B cell (primary cell): Measurements from ENCODE around the gene ASTN1. TPM values are rescaled to one million over a fixed set of nuclear protein-coding genes. Genes with fewer than 3 reads are reported as not detected.

Source experiments
- ATAC-seq: fragments of 200-7000 bp; cut with Tn5 transposase; one replicate; pipeline ENCODE4 v1.10.0; 2021; ENCODE audit warnings: low read depth, mild to moderate bottlenecking, moderate number of reproducible peaks, moderate library complexity
- CTCF ChIA-PET: fragments of 350-600 bp; sonication (Branson Sonifier 250); formaldehyde crosslinking; loops from one replicate; lab custom pipeline; 2021; ENCODE audit warnings: antibody characterized with exemption, inconsistent platforms; lab: Charles Lee
- POLR2A ChIA-PET: fragments of 350-600 bp; sonication (Branson Sonifier 250); formaldehyde crosslinking; loops from one replicate; lab custom pipeline; 2021; ENCODE audit warnings: antibody characterized with exemption; lab: Charles Lee
- DNase-seq: peaks from one replicate; pipeline ENCODE4 v3.0.0; 2013
- H2AFZ ChIP-seq: 2 replicates; pipeline ENCODE4 v1.6.1; 2012; ENCODE audit warnings: mild to moderate bottlenecking, low read depth, low read length; ENCODE audit not compliant: insufficient read depth, poor library complexity, severe bottlenecking
- H3K27ac ChIP-seq, 2 donors: 1 replicate in 1 of 2; 2 replicates in 1 of 2; pipeline ENCODE4 v1.5.1; 2012 to 2013; ENCODE audit warnings: low read length in 2 of 2, mild to moderate bottlenecking in 2 of 2, moderate library complexity in 1 of 2
- H3K27me3 ChIP-seq, 4 experiments: fragments of 200-600 bp in 1 of 4; sonication (generic) in 1 of 4; replicated peaks in 1 of 4; 1 replicate in 2 of 4; 2 replicates in 2 of 4; pipeline versions ENCODE4 v1.6.1 to v1.7.0; 2013 to 2016; ENCODE audit warnings: low read length in 3 of 4, mild to moderate bottlenecking in 2 of 4, mixed read lengths in 1 of 4, moderate library complexity in 1 of 4; ENCODE audit not compliant: insufficient read depth in 4 of 4, control insufficient read depth in 3 of 4; ENCODE audit errors: control extremely low read depth in 1 of 4
- H3K36me3 ChIP-seq, 2 experiments: replicated peaks in 1 of 2; 1 replicate in 1 of 2; 2 replicates in 1 of 2; pipeline versions ENCODE4 v1.6.1 to v1.7.1; 2013; ENCODE audit warnings: low read length in 1 of 2; ENCODE audit not compliant: insufficient read depth in 2 of 2, control insufficient read depth in 1 of 2; ENCODE audit errors: control extremely low read depth in 1 of 2, extremely low read depth in 1 of 2
- H3K4me1 ChIP-seq, 2 donors: fragments of 200-600 bp in 1 of 2; sonication (generic) in 1 of 2; 1 replicate in 1 of 2; 2 replicates in 1 of 2; pipeline versions ENCODE4 v1.5.1 to v1.6.1; 2013 to 2017; ENCODE audit warnings: low read length in 2 of 2; ENCODE audit not compliant: control insufficient read depth in 2 of 2, insufficient read depth in 2 of 2
- H3K4me2 ChIP-seq: replicated peaks from 2 replicates; pipeline ENCODE3; 2012; ENCODE audit warnings: mild to moderate bottlenecking, low read depth, low read length; ENCODE audit not compliant: poor library complexity, severe bottlenecking
- H3K4me3 ChIP-seq, 5 experiments: fragments of 200-600 bp in 1 of 5; sonication (generic) in 1 of 5; 1 replicate in 3 of 5; 2 replicates in 2 of 5; pipeline versions ENCODE4 v1.5.1 to v1.7.0; 2011 to 2016; ENCODE audit warnings: low read length in 4 of 5, mild to moderate bottlenecking in 4 of 5, low read depth in 2 of 5, control low read depth in 1 of 5, moderate library complexity in 1 of 5; ENCODE audit not compliant: insufficient read depth in 1 of 5; ENCODE audit errors: control extremely low read depth in 1 of 5, extremely low read depth in 1 of 5
- H3K79me2 ChIP-seq: fragments of 200-600 bp; sonication (generic); one replicate; pipeline ENCODE4 v1.6.0; 2016; ENCODE audit warnings: low read length; ENCODE audit not compliant: control insufficient read depth, insufficient read depth
- H3K9ac ChIP-seq: fragments of 200-600 bp; sonication (generic); 2 replicates; pipeline ENCODE4 v1.6.1; 2017; ENCODE audit warnings: mild to moderate bottlenecking, low read length, moderate library complexity
- H3K9me3 ChIP-seq, 3 donors: one replicate each; pipeline versions ENCODE4 v1.6.1 to v1.7.1; 2013; ENCODE audit warnings: low read length in 2 of 3; ENCODE audit not compliant: control insufficient read depth in 2 of 3, insufficient read depth in 1 of 3; ENCODE audit errors: control extremely low read depth in 1 of 3
- H4K20me1 ChIP-seq: 2 replicates; pipeline ENCODE4 v1.6.0; 2012; ENCODE audit warnings: mild to moderate bottlenecking, low read length; ENCODE audit not compliant: insufficient read depth, control insufficient read depth, poor library complexity, severe bottlenecking
- H3K27ac Mint-ChIP-seq: one replicate; pipeline ENCODE4 v1.8.0; 2021; ENCODE audit warnings: mixed read lengths
- H3K27me3 Mint-ChIP-seq: one replicate; pipeline ENCODE4 v1.8.0; 2021; ENCODE audit warnings: mixed read lengths
- H3K4me1 Mint-ChIP-seq: one replicate; pipeline ENCODE4 v1.8.0; 2021; ENCODE audit warnings: mixed read lengths
- H3K4me3 Mint-ChIP-seq: one replicate; pipeline ENCODE4 v1.8.0; 2021; ENCODE audit warnings: mixed read lengths
- H3K9me3 Mint-ChIP-seq: one replicate; pipeline ENCODE4 v1.8.0; 2022; ENCODE audit warnings: mixed read lengths; ENCODE audit not compliant: insufficient read depth
- CTCF ChIP-seq: fragments of 200-600 bp; IDR thresholded peaks from one replicate; pipeline ENCODE4 v1.8.0; 2022; ENCODE audit warnings: antibody characterized with exemption, mild to moderate bottlenecking
- EZH2 ChIP-seq: IDR thresholded peaks from 2 replicates; pipeline ENCODE4 v1.6.1; 2012; ENCODE audit warnings: borderline replicate concordance, low read depth, mild to moderate bottlenecking, moderate library complexity, low read length; ENCODE audit not compliant: insufficient read depth, poor library complexity, severe bottlenecking
- WGBS: methylation state at CpG from one replicate; pipeline ENCODE4 v1.1.5; 2013; ENCODE audit warnings: missing lambda C conversion rate; ENCODE audit not compliant: insufficient coverage; 5-methylcytosine and 5-hydroxymethylcytosine counted together
- intact Hi-C: fragments of 100-400 bp; cut with micrococcal nuclease; formaldehyde crosslinking; loops from one replicate; pipeline ENCODE4 v1.10.0; 2022
- polyA plus RNA-seq: library from polyadenylated mRNA; depleted of rRNA; stranded (reverse); fragments of >200 nt; gene quantifications from 2 replicates; pipeline ENCODE4 v1.2.3, GENCODE V29; 2012
- total RNA-seq, 2 donors: library from RNA; stranded (reverse); fragments of 120-200 nt in 1 of 2; gene quantifications; 1 replicate in 1 of 2; 2 replicates in 1 of 2; pipeline versions ENCODE4 v1.2.3 to v1.2.4, GENCODE V29; 2013 to 2022

Gene ASTN1
- total and polyA plus RNA-seq, 2 donors (not counting 1 experiment from before 2014, with no cell fraction given) = not detected

DNA sequence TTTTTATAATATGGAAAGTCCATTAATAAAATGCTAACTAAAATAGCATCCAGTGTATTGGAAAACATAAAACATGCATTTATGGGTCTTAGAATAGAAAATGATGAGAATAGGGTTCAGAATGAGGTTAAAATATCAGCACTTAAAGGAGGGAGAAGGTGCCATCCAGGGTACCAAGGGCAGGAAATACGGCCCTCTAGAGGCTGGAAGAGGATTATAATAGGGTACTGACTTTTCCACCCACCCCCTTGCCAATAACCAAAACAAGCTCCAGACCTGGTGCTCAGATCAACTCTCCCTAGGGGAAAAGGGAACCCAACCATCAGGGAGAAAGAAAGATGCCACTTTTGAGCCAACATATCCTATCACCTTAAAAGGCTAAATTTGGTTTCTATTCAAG lies 26.7 kb downstream of the ASTN1 start:
- ATAC-seq = no peak
- Mint-ChIP-seq H3K4me1 (peaks cover 15% of the 10 kb centered on the region), H3K4me3 (no peak overlapping the region), H3K27me3 (no peaks in the 10 kb centered on the region), H3K27ac (no peak overlapping the region), H3K9me3 (no peaks in the 10 kb centered on the region)
- intact Hi-C loops = no loop called here
- Histone ChIP-seq H3K27ac (no peak overlapping the region), H4K20me1 (no peaks in the 10 kb centered on the region), H3K36me3 (no peaks in the 10 kb centered on the region), H3K27me3 (no peaks in the 10 kb centered on the region), H3K4me3 (no peak overlapping the region), H3K9ac (no peak overlapping the region), H3K9me3 (no peaks in the 10 kb centered on the region), H3K4me1 (peaks cover 0 to 13% of the 10 kb centered on the region in 2 donors), H3K79me2 (no peaks in the 10 kb centered on the region), H3K4me2 (no peak overlapping the region), H2AFZ (no peak overlapping the region)
- WGBS = no CpG with 5 or more reads among the region's 1 CpG
- DNase-seq = no peak
- POLR2A ChIA-PET = no interaction called here
- CTCF ChIA-PET = no interaction called here
- TF ChIP-seq CTCF (no peak), EZH2 (no peak)

- H3K27ac ChIP-seq = no peak overlapping the region
- Mint-ChIP-seq H3K4me3 (no peak overlapping the region), H3K4me1 (peaks cover 11% of the 10 kb centered on the region), H3K27me3 (no peaks in the 10 kb centered on the region), H3K9me3 (no peaks in the 10 kb centered on the region), H3K27ac (no peak overlapping the region)
- no peak for TF ChIP-seq CTCF
- TF ChIP-seq EZH2 = no peak
- H3K9me3 ChIP-seq = no peaks in the 10 kb centered on the region
- DNase-seq = no peak
- CTCF ChIA-PET = no interaction called here
- WGBS = 13% methylated on average over 3 of the region's 4 CpGs
- H3K79me2 ChIP-seq = no peaks in the 10 kb centered on the region
- H4K20me1 ChIP-seq = no peaks in the 10 kb centered on the region
- POLR2A ChIA-PET = no interaction called here
- H2AFZ ChIP-seq = no peak overlapping the region
- no peaks in the 10 kb centered on the region for H3K27me3 ChIP-seq
- peaks cover 0 to 12% of the 10 kb centered on the region in 2 donors for H3K4me1 ChIP-seq
- no peak overlapping the region for H3K4me3 ChIP-seq
- ATAC-seq = no peak
- H3K9ac ChIP-seq = no peak overlapping the region
- H3K36me3 ChIP-seq = no peaks in the 10 kb centered on the region
- intact Hi-C loops = no loop called here
- H3K4me2 ChIP-seq = no peak overlapping the region
Measured at GRCh38 chr1:177135250-177135649, 29.3 kb downstream of the ASTN1 start.
